Measurements from ENCODE around the gene FBXO8. TPM values are rescaled to one million over a fixed set of nuclear protein-coding genes. Genes with fewer than 3 reads are reported as not detected.

Gene FBXO8
- polyA plus RNA-seq, 1 experiment = 28.9 TPM

GRCh38 chr4:174190832-174191500 lies 92.5 kb downstream of the FBXO8 start:
- Histone ChIP-seq H3K27me3 (ENCODE audit: control insufficient read depth, insufficient read depth, low read length) (peaks cover 8% of the 10 kb centered on the region), H3K9me3 (ENCODE audit: control insufficient read depth, insufficient read depth, low read length) (no peaks in the 10 kb centered on the region), H3K4me3 (ENCODE audit: low read depth, low read length) (no peak overlapping the region), H3K27ac (ENCODE audit: low read depth, low read length) (no peak overlapping the region)
- POLR2A ChIA-PET = no interaction called here
- CTCF ChIA-PET = no interaction called here
- DNase-seq (ENCODE audit: low read depth, low spot score) = no peak
- TF ChIP-seq, protein P1, sequence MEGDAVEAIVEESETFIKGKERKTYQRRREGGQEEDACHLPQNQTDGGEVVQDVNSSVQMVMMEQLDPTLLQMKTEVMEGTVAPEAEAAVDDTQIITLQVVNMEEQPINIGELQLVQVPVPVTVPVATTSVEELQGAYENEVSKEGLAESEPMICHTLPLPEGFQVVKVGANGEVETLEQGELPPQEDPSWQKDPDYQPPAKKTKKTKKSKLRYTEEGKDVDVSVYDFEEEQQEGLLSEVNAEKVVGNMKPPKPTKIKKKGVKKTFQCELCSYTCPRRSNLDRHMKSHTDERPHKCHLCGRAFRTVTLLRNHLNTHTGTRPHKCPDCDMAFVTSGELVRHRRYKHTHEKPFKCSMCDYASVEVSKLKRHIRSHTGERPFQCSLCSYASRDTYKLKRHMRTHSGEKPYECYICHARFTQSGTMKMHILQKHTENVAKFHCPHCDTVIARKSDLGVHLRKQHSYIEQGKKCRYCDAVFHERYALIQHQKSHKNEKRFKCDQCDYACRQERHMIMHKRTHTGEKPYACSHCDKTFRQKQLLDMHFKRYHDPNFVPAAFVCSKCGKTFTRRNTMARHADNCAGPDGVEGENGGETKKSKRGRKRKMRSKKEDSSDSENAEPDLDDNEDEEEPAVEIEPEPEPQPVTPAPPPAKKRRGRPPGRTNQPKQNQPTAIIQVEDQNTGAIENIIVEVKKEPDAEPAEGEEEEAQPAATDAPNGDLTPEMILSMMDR (IDR thresholded peaks at IDR 0.05; ENCODE audit: low read depth, low read length) = no peak

DNA sequence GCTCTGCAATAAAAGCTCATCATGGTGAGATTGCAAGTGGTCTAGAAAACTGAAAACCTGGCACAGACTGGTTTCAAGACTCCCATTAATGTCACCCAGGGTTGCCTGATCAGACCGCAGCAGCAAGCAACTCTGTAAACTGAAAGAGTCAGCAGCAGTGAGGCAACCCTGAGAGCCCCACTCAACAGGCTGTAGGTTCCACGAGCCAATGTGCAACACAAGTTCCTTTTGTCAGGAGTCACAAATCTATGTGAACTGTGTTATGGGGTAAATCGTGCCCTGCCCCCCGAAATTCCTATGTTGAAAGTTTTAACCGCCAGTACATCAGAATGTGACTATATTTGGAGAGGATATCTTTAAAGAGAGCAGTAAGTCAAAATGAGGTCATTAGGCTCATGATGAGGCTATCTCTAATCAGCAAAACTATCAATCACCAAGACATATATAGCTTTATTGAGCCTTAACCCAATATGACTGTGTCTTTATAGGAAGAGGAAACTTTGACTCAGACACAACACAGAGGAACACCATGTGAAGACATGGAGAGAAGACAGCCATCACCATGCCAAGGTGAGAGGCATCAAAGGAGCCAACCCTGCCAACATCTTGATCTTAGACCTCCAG lies 94.0 kb downstream of the FBXO8 start:
- Histone ChIP-seq H3K4me3 (ENCODE audit: low read depth, low read length) (no peak overlapping the region), H3K27ac (ENCODE audit: low read depth, low read length) (no peak overlapping the region), H3K27me3 (ENCODE audit: control insufficient read depth, insufficient read depth, low read length) (peaks cover 8% of the 10 kb centered on the region), H3K9me3 (ENCODE audit: control insufficient read depth, insufficient read depth, low read length) (no peaks in the 10 kb centered on the region)
- TF ChIP-seq, protein P1 (IDR thresholded peaks at IDR 0.05; ENCODE audit: low read depth, low read length) = no peak
- CTCF ChIA-PET = no interaction called here
- POLR2A ChIA-PET = no interaction called here
- no peak for DNase-seq (ENCODE audit: low read depth, low spot score)

Other genes starting within 250 kb of the FBXO8 start
- 4.5 and 7.4 TPM in 2 replicates for gene CEP44, start 244 bp upstream of the FBXO8 start, polyA plus RNA-seq (2011; rRNA removed)
- 0.21 TPM in 1 of 2 replicates, not detected in the other for gene HPGD, start 238.8 kb upstream of the FBXO8 start, polyA plus RNA-seq (2011; rRNA removed)